IPS-NIHi7 (cell line): ENCODE results near the gene FIBIN.
"Not testable (repeated sequence)": the region's sequence is repeated elsewhere in the genome, so short reads cannot be mapped to it uniquely, and the experiment has no call there.

Experiments used
- DNase-seq: peaks from one replicate; pipeline ENCODE4 v3.0.0; 2012; ENCODE audit warnings: mixed read lengths; ENCODE audit errors: extremely low spot score

FIBIN gene

GRCh38 chr11:26977209-26977608 is 16.7 kb upstream of the FIBIN start:
- not testable (repeated sequence) for DNase-seq

DNA sequence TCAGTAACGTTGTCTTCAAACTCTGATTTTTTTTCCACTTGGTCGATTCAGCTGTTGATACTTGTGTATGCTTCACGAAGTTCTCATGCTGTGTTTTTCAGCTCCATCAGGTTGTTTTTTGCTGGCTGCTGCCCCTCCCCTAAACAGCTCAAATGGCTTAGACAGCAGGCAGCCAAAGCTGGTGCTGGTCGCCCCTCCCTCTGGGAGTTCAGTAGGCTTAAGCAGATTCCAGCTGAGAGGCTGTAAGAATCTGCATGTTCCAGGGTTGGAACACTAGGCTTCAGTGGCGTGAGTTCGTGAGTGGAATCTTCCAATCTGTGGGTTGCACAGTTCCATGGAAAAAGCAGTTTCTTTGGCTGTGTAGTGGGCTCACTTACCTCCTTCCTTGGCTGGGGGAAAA is 10.3 kb upstream of the FIBIN start:
- DNase-seq, result no peak

- no peak for DNase-seq
Measured at GRCh38 chr11:26985470-26985869, 8.4 kb upstream of the FIBIN start.

- DNase-seq, result no peak
Measured at GRCh38 chr11:26985943-26986342, 8.0 kb upstream of the FIBIN start.

DNA sequence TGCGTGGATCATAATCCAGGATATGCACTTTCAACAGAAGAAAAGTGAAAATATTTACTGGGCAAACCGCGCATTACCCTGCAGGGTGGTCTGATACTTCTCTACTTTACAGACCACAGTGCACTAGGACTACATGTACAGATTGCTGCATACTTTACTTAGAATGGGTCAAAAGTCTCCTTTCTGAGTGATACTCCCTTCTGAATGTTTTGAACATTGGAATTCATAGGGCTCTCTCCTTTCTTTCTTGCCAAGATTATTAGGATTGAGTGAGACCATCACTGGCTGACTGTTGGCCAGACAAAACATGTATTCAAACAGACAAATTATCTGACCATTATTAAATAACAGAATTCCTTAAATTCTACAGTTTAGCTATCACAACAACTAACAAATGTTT is 6.6 kb upstream of the FIBIN start:
- DNase-seq, result no peak

DNA sequence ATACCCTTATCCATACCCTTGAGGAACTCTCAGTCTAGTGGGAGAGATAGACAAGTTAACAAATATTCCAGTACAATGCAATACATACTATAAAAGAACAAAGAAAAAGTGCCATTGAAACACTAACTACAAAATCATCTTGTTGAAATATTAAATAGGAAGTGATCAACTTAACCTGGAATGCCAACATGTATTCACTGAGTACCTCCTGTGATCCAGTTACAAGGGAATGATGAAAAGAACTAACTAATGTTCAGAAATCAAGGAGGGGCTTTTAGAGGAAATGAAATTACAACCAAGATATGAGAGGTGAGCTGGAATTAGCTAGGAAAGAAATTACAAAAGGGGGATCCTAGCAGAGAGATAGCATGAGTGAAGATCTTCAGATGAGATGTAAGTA is 6.2 kb upstream of the FIBIN start:
- no peak for DNase-seq

DNA sequence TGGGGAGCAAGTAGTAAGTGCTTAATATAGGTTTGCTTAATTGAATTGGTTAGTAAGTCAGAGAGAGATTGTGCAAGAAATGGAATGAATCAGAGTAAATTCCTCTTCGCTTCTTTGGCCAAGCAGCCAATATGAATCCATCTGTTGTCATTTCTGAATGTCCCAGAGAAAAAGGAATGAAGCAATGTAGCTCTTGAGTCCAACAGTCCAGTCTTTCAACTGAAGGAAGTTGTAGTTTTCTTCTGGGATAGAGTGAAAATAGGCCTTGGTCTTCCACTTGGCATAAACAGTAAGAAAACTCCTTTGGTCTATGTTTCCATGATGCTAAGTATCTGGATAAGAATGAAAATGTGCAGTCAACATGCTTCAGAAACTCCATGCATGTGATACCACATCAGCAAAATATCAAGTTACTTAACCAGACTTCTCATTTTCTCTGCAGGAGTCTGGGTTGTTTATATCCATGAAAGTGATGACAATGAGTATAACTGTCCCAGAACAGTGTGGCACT is 1.8 kb upstream of the FIBIN start:
- no peak for DNase-seq

DNA sequence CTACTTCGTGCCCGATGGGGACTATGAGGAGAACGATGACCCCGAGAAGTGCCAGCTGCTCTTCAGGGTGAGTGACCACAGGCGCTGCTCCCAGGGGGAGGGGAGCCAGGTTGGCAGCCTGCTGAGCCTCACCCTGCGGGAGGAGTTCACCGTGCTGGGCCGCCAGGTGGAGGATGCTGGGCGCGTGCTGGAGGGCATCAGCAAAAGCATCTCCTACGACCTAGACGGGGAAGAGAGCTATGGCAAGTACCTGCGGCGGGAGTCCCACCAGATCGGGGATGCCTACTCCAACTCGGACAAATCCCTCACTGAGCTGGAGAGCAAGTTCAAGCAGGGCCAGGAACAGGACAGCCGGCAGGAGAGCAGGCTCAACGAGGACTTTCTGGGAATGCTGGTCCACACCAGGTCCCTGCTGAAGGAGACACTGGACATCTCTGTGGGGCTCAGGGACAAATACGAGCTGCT is 751 bp downstream of the FIBIN start:
- peak; percentile 16 for DNase-seq

- no peak for DNase-seq
Measured at GRCh38 chr11:26995701-26996460, 2.0 kb downstream of the FIBIN start.

- DNase-seq, result no peak
Measured at GRCh38 chr11:26997378-26997777, 3.5 kb downstream of the FIBIN start.

DNA sequence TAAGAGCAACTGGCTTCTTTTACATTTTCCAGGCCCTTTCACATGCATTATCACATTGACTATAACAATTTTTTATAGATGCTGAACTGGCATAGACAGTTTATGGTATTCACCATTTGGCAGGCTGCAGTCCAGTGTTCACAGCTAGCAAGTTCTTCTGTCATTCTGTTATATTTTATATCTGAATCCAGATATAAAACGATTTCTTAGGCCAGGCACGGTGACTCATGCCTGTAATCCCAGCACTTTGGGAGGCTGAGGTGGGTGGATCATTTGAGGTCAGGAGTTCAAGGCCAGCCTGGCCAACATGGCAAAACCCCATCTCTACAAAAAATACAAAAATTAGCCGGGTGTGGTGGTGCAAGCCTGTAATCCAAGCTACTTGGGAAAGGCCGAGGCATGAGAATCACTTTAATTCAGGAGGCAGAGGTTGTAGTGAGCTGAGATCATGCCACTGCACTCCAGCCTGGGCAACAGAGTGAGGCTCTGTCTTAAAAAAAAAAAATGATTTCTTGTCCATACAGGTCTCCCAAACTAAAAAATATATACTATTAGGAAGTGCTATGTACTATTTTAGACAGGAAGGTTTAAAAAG is 7.3 kb downstream of the FIBIN start:
- DNase-seq, result not testable (repeated sequence)

DNA sequence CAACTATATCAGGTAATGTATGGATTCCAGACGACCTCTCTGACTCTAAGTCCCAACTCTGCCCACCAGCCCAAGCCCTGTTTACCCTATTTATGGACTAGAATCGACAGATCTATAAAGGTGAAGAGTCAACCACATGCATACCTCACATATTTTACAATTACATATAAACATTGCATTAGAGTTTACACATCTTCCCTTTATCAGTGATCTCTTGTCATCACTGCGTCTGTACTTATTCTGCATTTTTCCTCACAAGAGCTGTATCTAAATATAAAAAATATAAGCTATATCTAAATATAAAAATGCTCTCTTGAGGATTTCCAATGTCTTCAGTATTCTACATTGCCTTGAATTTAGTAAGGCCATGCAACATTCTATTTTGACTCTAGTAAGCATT is 8.5 kb downstream of the FIBIN start:
- no peak for DNase-seq

GRCh38 chr11:27002838-27003237 is 8.9 kb downstream of the FIBIN start:
- DNase-seq, result no peak

GRCh38 chr11:27004103-27004502 is 10.2 kb downstream of the FIBIN start:
- DNase-seq, result no peak

DNA sequence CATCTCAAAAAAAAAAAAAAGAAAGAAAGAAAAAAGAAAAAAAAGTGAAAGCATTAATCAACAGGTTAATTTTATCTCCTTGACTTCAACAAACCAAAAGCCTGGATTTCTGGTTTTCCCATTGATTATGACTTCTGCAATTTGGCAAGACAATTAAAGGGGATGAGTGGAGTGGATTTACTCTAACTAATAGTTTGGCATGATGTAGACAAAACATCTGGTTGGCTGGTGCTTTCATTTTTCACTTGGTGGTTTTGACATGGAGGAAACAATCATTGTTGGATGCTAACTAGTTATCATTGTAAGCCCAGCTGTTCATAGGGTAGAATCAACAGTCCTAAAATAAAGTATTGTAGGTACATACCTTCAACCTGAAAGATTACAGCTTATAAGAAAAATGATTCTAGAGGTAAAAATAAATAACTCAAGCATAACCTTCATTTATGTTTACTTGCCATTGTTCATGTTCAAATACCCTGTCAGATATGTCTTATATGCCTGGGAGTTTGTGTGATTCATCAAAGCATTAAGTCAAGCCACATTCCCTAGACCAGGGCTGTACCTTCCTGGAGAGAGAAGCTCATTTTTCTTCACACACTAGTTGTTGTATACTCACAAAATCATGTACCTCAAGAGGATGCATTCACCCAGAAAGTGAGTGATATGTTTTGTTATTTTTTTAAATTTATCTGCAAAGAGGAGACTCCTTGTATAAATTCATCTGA is 15.1 kb downstream of the FIBIN start:
- DNase-seq, result no peak

GRCh38 chr11:27011560-27012233 is 17.8 kb downstream of the FIBIN start:
- DNase-seq, result no peak

- DNase-seq, result no peak
Measured at GRCh38 chr11:27012234-27012921, 18.5 kb downstream of the FIBIN start.

DNA sequence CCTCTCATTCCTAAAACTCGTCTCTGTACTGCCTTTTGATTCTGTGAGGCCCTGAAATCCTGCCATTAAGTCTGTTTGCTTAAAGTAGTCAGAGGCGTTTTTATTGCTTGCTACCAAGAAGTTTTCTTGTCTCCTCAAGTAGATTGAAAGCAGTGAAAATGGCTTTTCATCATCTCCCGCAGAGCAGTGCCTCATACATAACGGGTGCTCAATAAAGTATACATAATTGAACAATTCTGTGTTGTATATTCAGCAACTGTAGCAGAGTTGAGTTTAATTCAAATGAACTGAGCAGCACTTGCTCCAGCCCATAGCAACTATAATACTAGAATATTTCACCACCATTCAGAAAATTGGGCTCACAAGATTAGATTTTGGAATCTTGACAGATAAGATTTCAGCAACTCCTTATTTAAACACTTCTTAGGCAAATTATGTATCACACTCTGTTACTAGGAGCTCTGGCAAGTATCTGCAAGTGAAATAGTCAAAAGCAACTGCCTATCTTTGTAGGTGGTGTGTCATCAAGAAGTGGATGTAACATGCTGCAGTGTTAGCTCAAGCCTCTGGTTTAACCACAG is 20.0 kb downstream of the FIBIN start:
- no peak for DNase-seq

- no peak for DNase-seq
Measured at GRCh38 chr11:27018902-27019529, 25.1 kb downstream of the FIBIN start.

GRCh38 chr11:27020751-27021150 is 26.8 kb downstream of the FIBIN start:
- DNase-seq, result no peak
